ENCODE data around the gene DCDC2B. TPM values are rescaled to one million over a fixed set of nuclear protein-coding genes. Genes with fewer than 3 reads are reported as not detected.

The DCDC2B gene
- total and polyA plus RNA-seq, 2 of the 13 experiments (the other 11 are each of a cell fraction or from before 2014, with no cell fraction given), result not detected

DNA sequence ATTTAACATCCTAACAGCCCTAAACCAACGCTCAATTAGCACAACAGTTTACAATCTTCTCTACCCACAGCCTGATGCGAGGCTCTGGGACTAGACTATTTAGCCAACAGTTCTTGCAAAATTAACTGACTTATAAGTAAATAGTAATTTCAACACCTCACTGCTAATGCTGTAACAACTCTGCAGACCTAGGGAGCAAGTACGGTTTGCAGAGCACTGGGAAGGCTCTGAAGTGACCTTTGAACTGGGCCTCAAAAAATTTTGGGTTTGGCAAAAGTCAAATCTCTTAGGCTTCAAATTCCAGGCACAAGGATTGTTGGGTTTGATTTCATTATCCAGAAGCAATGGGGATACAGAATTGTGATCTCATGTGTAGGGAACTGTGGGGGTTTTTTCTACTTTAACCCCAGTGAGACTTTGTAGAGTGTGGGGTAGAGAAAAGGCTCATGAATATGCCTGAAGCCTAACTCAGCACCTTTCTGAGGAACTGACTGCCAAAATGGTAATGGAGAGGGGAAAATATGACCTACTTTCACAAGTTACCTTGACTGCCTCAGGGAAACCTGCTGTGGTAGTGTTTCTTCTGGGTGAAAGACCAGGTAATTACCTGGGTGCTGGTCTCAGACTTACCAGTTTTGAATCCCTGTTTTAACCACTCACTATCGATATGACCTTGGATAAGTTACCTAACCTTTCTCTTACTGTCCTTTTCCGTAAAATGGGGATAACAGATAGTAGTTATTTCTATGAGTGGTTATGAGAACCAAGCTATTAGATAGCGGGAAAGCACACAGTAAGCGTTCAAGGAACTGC is 30.3 kb upstream of the DCDC2B start (continued):
- peak in 1 of 2 experiments; percentile 56; a peak in 1 of 4 replicates for TF ChIP-seq KLF16 (CRISPR knock-in tag; IDR thresholded peaks at IDR 0.05)
- no peak for TF ChIP-seq ZNF451 (CRISPR knock-in tag; IDR thresholded peaks at IDR 0.05)
- no peak for TF ChIP-seq ZNF253 (CRISPR knock-in tag; IDR thresholded peaks at IDR 0.05; ENCODE audit: borderline replicate concordance)
- no peak for TF ChIP-seq KDM5B (CRISPR knock-in tag; IDR thresholded peaks at IDR 0.05; ENCODE audit: borderline replicate concordance)
- 0 out of 2 replicates have a peak, but pooled peaks have one; percentile 9 for TF ChIP-seq SIN3A (IDR thresholded peaks at IDR 0.05; ENCODE audit: borderline replicate concordance, low read depth, low read length)
- TF ChIP-seq ZNF124 (CRISPR knock-in tag; IDR thresholded peaks at IDR 0.05), result peak; percentile 31; the same call in 1 of the 2 replicates
- no peak for TF ChIP-seq U2AF1 (optimal IDR thresholded peaks at IDR 0.05; ENCODE audit: low read depth, low read length)
- TF ChIP-seq SCMH1 (CRISPR knock-in tag; IDR thresholded peaks at IDR 0.05; ENCODE audit: borderline replicate concordance), result no peak
- TF ChIP-seq ZNF143 (CRISPR knock-in tag; IDR thresholded peaks at IDR 0.05), result no peak
- TF ChIP-seq, protein P1, sequence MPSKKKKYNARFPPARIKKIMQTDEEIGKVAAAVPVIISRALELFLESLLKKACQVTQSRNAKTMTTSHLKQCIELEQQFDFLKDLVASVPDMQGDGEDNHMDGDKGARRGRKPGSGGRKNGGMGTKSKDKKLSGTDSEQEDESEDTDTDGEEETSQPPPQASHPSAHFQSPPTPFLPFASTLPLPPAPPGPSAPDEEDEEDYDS (CRISPR knock-in tag; IDR thresholded peaks at IDR 0.05), result no peak
- TF ChIP-seq SALL2 (CRISPR knock-in tag; IDR thresholded peaks at IDR 0.05), result no peak
- TF ChIP-seq SKI (IDR thresholded peaks at IDR 0.05; ENCODE audit: partially characterized antibody), result peak; percentile 78
- TF ChIP-seq PAX8 (CRISPR knock-in tag; IDR thresholded peaks at IDR 0.05; ENCODE audit: borderline replicate concordance), result no peak
- no peak for TF ChIP-seq ZSCAN22 (CRISPR knock-in tag; IDR thresholded peaks at IDR 0.05)
- TF ChIP-seq HDAC2 (CRISPR knock-in tag; IDR thresholded peaks at IDR 0.05), result peak; percentile 47; the same call in 1 of the 2 replicates
- TF ChIP-seq SIX4 (CRISPR knock-in tag; IDR thresholded peaks at IDR 0.05), result no peak
- no peak for TF ChIP-seq ZNF562 (CRISPR knock-in tag; IDR thresholded peaks at IDR 0.05; ENCODE audit: borderline replicate concordance)
- TF ChIP-seq NCOA5 (CRISPR knock-in tag; IDR thresholded peaks at IDR 0.05), result no peak
- TF ChIP-seq BHLHE40 (IDR thresholded peaks at IDR 0.05; ENCODE audit: low read length), result no peak
- TF ChIP-seq TBX3 (IDR thresholded peaks at IDR 0.05; ENCODE audit: borderline replicate concordance), result peak; percentile 72; the same call in 1 of the 2 replicates
- TF ChIP-seq HNF4G (IDR thresholded peaks at IDR 0.05; ENCODE audit: borderline replicate concordance, low read depth, low read length), result peak; percentile 94
- no peak for TF ChIP-seq HNF4G (CRISPR knock-in tag; IDR thresholded peaks at IDR 0.05; ENCODE audit: borderline replicate concordance, low read depth)
- 0 out of 2 replicates have a peak, but pooled peaks have one; percentile 22 for TF ChIP-seq ZFP1 (CRISPR knock-in tag; IDR thresholded peaks at IDR 0.05)
- no peak for TF ChIP-seq ZNF446 (CRISPR knock-in tag; IDR thresholded peaks at IDR 0.05)
- TF ChIP-seq ZNF317 (CRISPR knock-in tag; IDR thresholded peaks at IDR 0.05), result no peak
- TF ChIP-seq CBX2 (IDR thresholded peaks at IDR 0.05; ENCODE audit: low read depth, low read length), result no peak
- TF ChIP-seq CBX2 (CRISPR knock-in tag; IDR thresholded peaks at IDR 0.05; ENCODE audit: low read depth), result no peak
- peak; percentile 32 for TF ChIP-seq XRCC5 (optimal IDR thresholded peaks at IDR 0.05; ENCODE audit: low read length)
- peak; percentile 83; the same call in 1 of the 2 replicates for TF ChIP-seq ZNF614 (CRISPR knock-in tag; IDR thresholded peaks at IDR 0.05; ENCODE audit: borderline replicate concordance)
- no peak for TF ChIP-seq BORCS8-MEF2B (CRISPR knock-in tag; IDR thresholded peaks at IDR 0.05)
- no peak for TF ChIP-seq HHEX (CRISPR knock-in tag; IDR thresholded peaks at IDR 0.05)
- no peak for TF ChIP-seq NFRKB (IDR thresholded peaks at IDR 0.05)
